ENCODE measurements around the gene NFYA. TPM values are rescaled to one million over a fixed set of nuclear protein-coding genes. Genes with fewer than 3 reads are reported as not detected.

The NFYA gene
- total and polyA plus RNA-seq, 2 of the 13 experiments (the other 11 are each of a cell fraction or from before 2014, with no cell fraction given) = 16.0 to 22.9 TPM

GRCh38 chr6:41027799-41028560 lies 44.8 kb upstream of the NFYA start (continued):
- no peak for TF ChIP-seq RNF219 (CRISPR knock-in tag; IDR thresholded peaks at IDR 0.05)
- no peak for TF ChIP-seq HDAC1 (CRISPR knock-in tag; IDR thresholded peaks at IDR 0.05)
- no peak for TF ChIP-seq SP1 (IDR thresholded peaks at IDR 0.05)
- TF ChIP-seq SP1 (CRISPR knock-in tag; IDR thresholded peaks at IDR 0.05) = no peak
- TF ChIP-seq ZNF724P (CRISPR knock-in tag; IDR thresholded peaks at IDR 0.05; ENCODE audit: borderline replicate concordance) = peak; percentile 90
- no peak for TF ChIP-seq NCOA2 (CRISPR knock-in tag; IDR thresholded peaks at IDR 0.05)
- peak; percentile 76 for TF ChIP-seq HOXA3 (CRISPR knock-in tag; IDR thresholded peaks at IDR 0.05)
- TF ChIP-seq ZNF629 (CRISPR knock-in tag; conservative IDR thresholded peaks at IDR 0.05) = no peak
- TF ChIP-seq GLI4 (CRISPR knock-in tag; IDR thresholded peaks at IDR 0.05; ENCODE audit: borderline replicate concordance) = peak; percentile 64; the same call in 1 of the 2 replicates
- no peak for TF ChIP-seq ZBTB3 (CRISPR knock-in tag; IDR thresholded peaks at IDR 0.05; ENCODE audit: borderline replicate concordance, low read depth)
- peak; percentile 9 for TF ChIP-seq JARID2 (CRISPR knock-in tag; IDR thresholded peaks at IDR 0.05; ENCODE audit: insufficient replicate concordance)
- TF ChIP-seq, protein P1, sequence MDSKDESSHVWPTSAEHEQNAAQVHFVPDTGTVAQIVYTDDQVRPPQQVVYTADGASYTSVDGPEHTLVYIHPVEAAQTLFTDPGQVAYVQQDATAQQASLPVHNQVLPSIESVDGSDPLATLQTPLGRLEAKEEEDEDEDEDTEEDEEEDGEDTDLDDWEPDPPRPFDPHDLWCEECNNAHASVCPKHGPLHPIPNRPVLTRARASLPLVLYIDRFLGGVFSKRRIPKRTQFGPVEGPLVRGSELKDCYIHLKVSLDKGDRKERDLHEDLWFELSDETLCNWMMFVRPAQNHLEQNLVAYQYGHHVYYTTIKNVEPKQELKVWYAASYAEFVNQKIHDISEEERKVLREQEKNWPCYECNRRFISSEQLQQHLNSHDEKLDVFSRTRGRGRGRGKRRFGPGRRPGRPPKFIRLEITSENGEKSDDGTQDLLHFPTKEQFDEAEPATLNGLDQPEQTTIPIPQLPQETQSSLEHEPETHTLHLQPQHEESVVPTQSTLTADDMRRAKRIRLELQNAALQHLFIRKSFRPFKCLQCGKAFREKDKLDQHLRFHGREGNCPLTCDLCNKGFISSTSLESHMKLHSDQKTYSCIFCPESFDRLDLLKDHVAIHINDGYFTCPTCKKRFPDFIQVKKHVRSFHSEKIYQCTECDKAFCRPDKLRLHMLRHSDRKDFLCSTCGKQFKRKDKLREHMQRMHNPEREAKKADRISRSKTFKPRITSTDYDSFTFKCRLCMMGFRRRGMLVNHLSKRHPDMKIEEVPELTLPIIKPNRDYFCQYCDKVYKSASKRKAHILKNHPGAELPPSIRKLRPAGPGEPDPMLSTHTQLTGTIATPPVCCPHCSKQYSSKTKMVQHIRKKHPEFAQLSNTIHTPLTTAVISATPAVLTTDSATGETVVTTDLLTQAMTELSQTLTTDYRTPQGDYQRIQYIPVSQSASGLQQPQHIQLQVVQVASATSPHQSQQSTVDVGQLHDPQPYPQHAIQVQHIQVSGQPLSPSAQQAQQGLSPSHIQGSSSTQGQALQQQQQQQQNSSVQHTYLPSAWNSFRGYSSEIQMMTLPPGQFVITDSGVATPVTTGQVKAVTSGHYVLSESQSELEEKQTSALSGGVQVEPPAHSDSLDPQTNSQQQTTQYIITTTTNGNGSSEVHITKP (CRISPR knock-in tag; IDR thresholded peaks at IDR 0.05; ENCODE audit: low read depth) = no peak
- no peak for TF ChIP-seq SMYD3 (CRISPR knock-in tag; IDR thresholded peaks at IDR 0.05)
- no peak for TF ChIP-seq KAT2B (IDR thresholded peaks at IDR 0.05; ENCODE audit: borderline replicate concordance, low read depth, low read length)
- no peak for TF ChIP-seq HNRNPUL1 (IDR thresholded peaks at IDR 0.05; ENCODE audit: low read depth, low read length)
- TF ChIP-seq ZNF652 (CRISPR knock-in tag; IDR thresholded peaks at IDR 0.05; ENCODE audit: borderline replicate concordance, low read depth) = no peak
- TF ChIP-seq ZNF564 (CRISPR knock-in tag; IDR thresholded peaks at IDR 0.05) = no peak
- TF ChIP-seq ZNF749 (CRISPR knock-in tag; IDR thresholded peaks at IDR 0.05; ENCODE audit: borderline replicate concordance) = 0 out of 2 replicates have a peak, but pooled peaks have one; percentile 47
- no peak for TF ChIP-seq HNRNPH1 (optimal IDR thresholded peaks at IDR 0.05; ENCODE audit: low read depth, low read length)
- TF ChIP-seq ZNF10 (CRISPR knock-in tag; IDR thresholded peaks at IDR 0.05; ENCODE audit: borderline replicate concordance, low read depth) = no peak
- TF ChIP-seq ZNF614 (CRISPR knock-in tag; IDR thresholded peaks at IDR 0.05; ENCODE audit: borderline replicate concordance) = peak; percentile 70; the same call in 1 of the 2 replicates
- TF ChIP-seq ZNF280B (CRISPR knock-in tag; IDR thresholded peaks at IDR 0.05; ENCODE audit: borderline replicate concordance) = no peak
- no peak for TF ChIP-seq ATF7 (IDR thresholded peaks at IDR 0.05)
- TF ChIP-seq ATF7 (CRISPR knock-in tag; IDR thresholded peaks at IDR 0.05) = peak; percentile 47; the same call in 1 of the 2 replicates
